Esophagus muscularis mucosa (tissue), 3 donors: ENCODE data around the gene ZNF618.

Source experiments
- CTCF ChIP-seq, 3 experiments: fragments of 200-600 bp in 2 of 3; fragments of 450-650 bp in 1 of 3; sonication (generic) in 2 of 3; IDR thresholded peaks; one replicate each; pipeline ENCODE4 v1.5.1; 2017 to 2019; ENCODE audit warnings: antibody characterized with exemption in 3 of 3, mild to moderate bottlenecking in 2 of 3, moderate library complexity in 1 of 3
- EP300 ChIP-seq: sonication (generic); formaldehyde crosslinking; IDR thresholded peaks from one replicate; pipeline ENCODE4 v1.6.1; 2017; ENCODE audit warnings: antibody characterized with exemption

- no peak for TF ChIP-seq CTCF (IDR thresholded peaks at IDR 0.05)
- no peak for TF ChIP-seq EP300
These were observed 73.5 kb downstream of the ZNF618 start for GRCh38 chr9:113949571-113950078.
